Measurements from ENCODE around the gene RPL19.
"Not testable (repeated sequence)": the region's sequence is repeated elsewhere in the genome, so short reads cannot be mapped to it uniquely, and the experiment has no call there.

RPL19 gene

GRCh38 chr17:39244600-39245570, 44.8 kb downstream of the RPL19 start:
- peak; percentile 80 for DNase-seq (ENCODE audit: low read depth)

GRCh38 chr17:39246274-39246673, 46.2 kb downstream of the RPL19 start:
- no peak for DNase-seq (ENCODE audit: low read depth)

GRCh38 chr17:39250076-39250475, 50.0 kb downstream of the RPL19 start:
- not testable (repeated sequence) for DNase-seq (ENCODE audit: low read depth)

GRCh38 chr17:39251997-39252396, 51.9 kb downstream of the RPL19 start:
- DNase-seq (ENCODE audit: low read depth): no peak

GRCh38 chr17:39252788-39253460, 52.8 kb downstream of the RPL19 start:
- DNase-seq (ENCODE audit: low read depth): no peak

Data from activated gamma-delta T cell treated with anti-CD3 and anti-CD28 coated beads, Interleukin-2, amount 50 U/mL, for 16 hours (primary cell).